NCI-H69 (cell line): ENCODE results near the gene SETD1B.
"Not testable (repeated sequence)": the region's sequence is repeated elsewhere in the genome, so short reads cannot be mapped to it uniquely, and the experiment has no call there.

Experiments
- DNase-seq: peaks from one replicate; lab custom pipeline; 2025; lab: John Stamatoyannopoulos, UW

The SETD1B gene

DNA sequence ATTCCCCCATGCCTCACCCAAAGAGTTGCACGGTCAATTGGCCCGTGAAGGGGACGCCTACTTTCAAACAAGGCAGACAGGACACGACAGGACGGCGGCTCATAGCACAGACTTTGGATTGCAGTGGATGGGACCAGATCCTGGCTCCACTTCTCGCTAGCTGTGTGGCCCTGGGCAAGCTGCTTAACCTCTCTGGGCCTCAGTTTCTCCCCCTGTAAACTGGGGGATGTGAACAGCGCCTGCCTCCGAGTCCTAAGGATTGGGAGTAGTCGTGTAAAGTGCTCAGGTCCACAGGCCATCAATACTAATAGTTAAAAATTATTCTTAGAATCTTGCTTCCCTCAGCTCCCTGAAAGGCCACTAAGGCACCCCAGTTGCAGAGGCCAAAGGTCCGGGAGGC is 23.4 kb upstream of the SETD1B start:
- no peak for DNase-seq

GRCh38 chr12:121781484-121781997 is 22.3 kb upstream of the SETD1B start:
- DNase-seq: peak; percentile 22

GRCh38 chr12:121781998-121782979 is 21.5 kb upstream of the SETD1B start:
- DNase-seq: peak; percentile 23

GRCh38 chr12:121783766-121784165 is 20.0 kb upstream of the SETD1B start:
- no peak for DNase-seq

GRCh38 chr12:121784460-121784859 is 19.3 kb upstream of the SETD1B start:
- no peak for DNase-seq

DNA sequence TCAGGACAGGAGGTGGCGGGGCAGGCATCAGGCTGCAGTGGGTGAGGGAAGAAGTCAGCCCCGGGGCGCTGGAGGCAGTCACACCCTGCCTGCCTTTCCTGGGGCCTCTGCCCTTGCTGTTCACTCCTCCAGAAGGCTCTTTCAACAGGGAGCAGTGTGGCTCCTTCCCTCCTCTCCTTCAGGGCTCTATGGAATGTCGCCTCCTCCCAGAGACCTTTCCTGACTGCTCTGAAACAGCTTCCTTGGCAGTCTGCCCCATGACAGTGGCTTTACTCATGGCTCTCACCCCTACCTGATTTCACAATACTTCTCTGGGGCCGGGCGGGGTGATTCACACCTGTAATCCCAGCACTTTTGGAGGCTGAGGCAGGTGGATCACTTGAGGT is 17.4 kb upstream of the SETD1B start:
- DNase-seq: peak; percentile 51

- no peak for DNase-seq
Observed at GRCh38 chr12:121787063-121788025, 16.5 kb upstream of the SETD1B start.

GRCh38 chr12:121788176-121788818 is 15.5 kb upstream of the SETD1B start:
- no peak for DNase-seq

- DNase-seq: no peak
Observed at GRCh38 chr12:121789233-121789781, 14.5 kb upstream of the SETD1B start.

- DNase-seq: no peak
Observed at GRCh38 chr12:121789800-121790728, 13.7 kb upstream of the SETD1B start.

GRCh38 chr12:121790785-121791184 is 13.0 kb upstream of the SETD1B start:
- not testable (repeated sequence) for DNase-seq

- DNase-seq: no peak
Observed at GRCh38 chr12:121791671-121792551, 11.9 kb upstream of the SETD1B start.

- no peak for DNase-seq
Observed at GRCh38 chr12:121792607-121793439, 11.0 kb upstream of the SETD1B start.

GRCh38 chr12:121793440-121793837 is 10.4 kb upstream of the SETD1B start, which contains the start of gene RHOF:
TSS of gene RHOF (minus strand) at chr12:121793688. CDS start at chr12:121793633, 55 bp downstream.
- DNase-seq: peak; percentile 77

DNA sequence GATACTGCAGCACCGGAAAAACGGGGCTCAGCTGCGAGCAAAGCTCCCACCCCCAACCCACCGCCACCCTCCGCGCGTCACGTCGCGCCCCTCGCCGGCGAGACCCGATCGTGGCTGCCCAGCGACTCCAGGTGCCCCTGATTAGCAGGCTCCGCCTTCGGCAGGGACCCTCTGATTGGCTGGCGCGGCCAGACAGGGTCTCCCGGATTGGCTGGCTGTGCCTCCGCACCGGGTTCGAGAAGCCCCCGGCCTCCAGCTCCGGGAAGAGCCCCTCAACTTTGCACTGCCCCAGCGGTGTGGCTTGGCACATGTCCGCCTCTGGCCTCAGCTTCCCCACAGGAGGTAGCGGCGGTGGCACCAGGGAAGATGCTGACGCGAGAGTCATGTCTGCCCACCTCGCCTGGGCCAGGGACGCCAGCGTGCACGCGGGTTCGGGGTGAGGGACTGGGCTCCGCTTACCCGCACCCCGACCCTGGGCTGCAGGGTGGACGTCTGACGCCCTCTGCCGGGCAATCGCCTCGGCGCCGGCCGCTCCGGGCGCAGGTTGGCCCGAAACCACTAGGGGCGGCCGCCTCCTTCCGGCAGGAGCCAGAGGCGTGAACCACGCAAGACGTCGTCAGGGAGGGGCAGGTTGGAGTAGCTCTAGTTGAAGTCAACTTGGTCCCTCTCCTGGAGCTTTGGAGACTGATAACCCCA is 9.8 kb upstream of the SETD1B start:
- DNase-seq: peak; percentile 96

DNA sequence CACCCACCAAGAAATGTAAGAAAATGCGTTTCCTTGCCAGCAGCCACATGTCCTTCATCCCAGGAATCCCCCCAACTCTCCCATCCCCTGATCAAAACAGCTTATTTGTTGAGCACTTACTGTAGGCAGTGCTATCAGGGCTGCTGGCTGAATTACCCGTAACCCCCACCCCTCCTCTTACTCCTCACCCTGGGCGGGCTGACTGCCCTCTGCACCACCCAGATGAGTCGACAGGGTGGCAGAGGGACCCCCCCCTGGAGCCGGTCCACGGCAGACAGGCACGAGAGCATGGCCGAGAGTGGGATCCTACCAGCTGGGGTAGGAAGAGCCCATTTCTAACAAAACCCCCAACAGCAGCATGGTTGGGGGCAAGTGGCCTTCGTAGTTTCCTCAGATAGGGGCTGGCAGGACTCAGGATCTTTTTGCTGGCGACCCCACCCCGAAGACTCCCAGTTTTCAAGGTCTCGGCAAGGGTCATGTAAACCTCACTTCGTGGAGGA is 9.2 kb upstream of the SETD1B start:
- peak; percentile 88 for DNase-seq
